ENCODE measurements around the gene SYVN1. TPM values are rescaled to one million over a fixed set of nuclear protein-coding genes. Genes with fewer than 3 reads are reported as not detected.

SYVN1 gene
- total and polyA plus RNA-seq, 2 donors (not counting 1 experiment from before 2014, with no cell fraction given), result 187 to 282 TPM

DNA sequence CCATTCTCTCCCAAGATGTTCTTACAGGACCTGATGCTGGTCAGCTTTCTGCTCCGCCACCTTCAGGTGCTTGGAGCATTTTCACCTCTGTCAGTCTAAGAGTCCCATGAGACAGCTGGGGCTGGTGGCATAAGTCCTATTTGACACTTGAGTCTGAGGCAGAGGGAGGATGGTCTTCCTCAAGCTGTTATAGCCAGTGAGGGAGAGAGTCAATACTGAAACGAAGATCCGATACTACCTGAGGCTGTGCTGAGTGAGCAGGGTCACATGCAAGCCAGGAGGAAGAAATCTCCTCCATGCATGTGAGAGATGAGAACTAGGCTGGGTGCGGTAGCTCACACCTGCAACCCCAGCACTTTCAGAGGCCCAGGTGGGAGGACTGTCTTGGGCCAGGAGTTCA, 44.7 kb downstream of the SYVN1 start:
- DNase-seq (no peak), ATAC-seq (ENCODE audit: low read depth) (no peak)
- H3K4me3 Mint-ChIP-seq, result no peak overlapping the region
- no peak overlapping the region for H2AFZ ChIP-seq (ENCODE audit: insufficient read depth, low read depth, low read length, poor library complexity, severe bottlenecking)
- H3K27ac Mint-ChIP-seq, result no peak overlapping the region
- no peak overlapping the region for H3K27ac ChIP-seq (ENCODE audit: low read length in 2 of 2)
- H3K27me3 Mint-ChIP-seq, result no peaks in the 10 kb centered on the region
- peaks cover 5% of the 10 kb centered on the region for H4K20me1 ChIP-seq (ENCODE audit: control insufficient read depth, insufficient read depth, low read length, poor library complexity, severe bottlenecking)
- H3K9me3 Mint-ChIP-seq (ENCODE audit: insufficient read depth), result no peaks in the 10 kb centered on the region
- 96% methylated on average over 2 of the region's 4 CpGs for WGBS (ENCODE audit: insufficient coverage)
- H3K4me2 ChIP-seq (replicated peaks; ENCODE audit: low read depth, low read length, poor library complexity, severe bottlenecking), result no peak overlapping the region
- peaks cover 17% of the 10 kb centered on the region for H3K79me2 ChIP-seq (ENCODE audit: control insufficient read depth, insufficient read depth, low read length)
- no peaks in the 10 kb centered on the region for H3K9me3 ChIP-seq (ENCODE audit: control extremely low read depth in 1 of 3, control insufficient read depth in 2 of 3, insufficient read depth in 1 of 3, low read length in 2 of 3)
- intact Hi-C loops (cut with micrococcal nuclease), result no loop called here
- peaks cover 6 to 9% of the 10 kb centered on the region in 2 donors for H3K4me1 ChIP-seq (ENCODE audit: control insufficient read depth in 2 of 2, insufficient read depth in 2 of 2, low read length in 2 of 2)
- CTCF ChIA-PET, result interaction anchor here (1.4 to 1.7 kb wide), 2 partner anchors 11 to 23 kb away, joined by 4 to 5 read pairs; partner anchors contain the start of gene TM7SF2
- H3K4me1 Mint-ChIP-seq, result peaks cover 12% of the 10 kb centered on the region
- no peak for TF ChIP-seq EZH2 (IDR thresholded peaks at IDR 0.05; ENCODE audit: borderline replicate concordance, insufficient read depth, low read depth, low read length, poor library complexity, severe bottlenecking)
- TF ChIP-seq, protein P1, sequence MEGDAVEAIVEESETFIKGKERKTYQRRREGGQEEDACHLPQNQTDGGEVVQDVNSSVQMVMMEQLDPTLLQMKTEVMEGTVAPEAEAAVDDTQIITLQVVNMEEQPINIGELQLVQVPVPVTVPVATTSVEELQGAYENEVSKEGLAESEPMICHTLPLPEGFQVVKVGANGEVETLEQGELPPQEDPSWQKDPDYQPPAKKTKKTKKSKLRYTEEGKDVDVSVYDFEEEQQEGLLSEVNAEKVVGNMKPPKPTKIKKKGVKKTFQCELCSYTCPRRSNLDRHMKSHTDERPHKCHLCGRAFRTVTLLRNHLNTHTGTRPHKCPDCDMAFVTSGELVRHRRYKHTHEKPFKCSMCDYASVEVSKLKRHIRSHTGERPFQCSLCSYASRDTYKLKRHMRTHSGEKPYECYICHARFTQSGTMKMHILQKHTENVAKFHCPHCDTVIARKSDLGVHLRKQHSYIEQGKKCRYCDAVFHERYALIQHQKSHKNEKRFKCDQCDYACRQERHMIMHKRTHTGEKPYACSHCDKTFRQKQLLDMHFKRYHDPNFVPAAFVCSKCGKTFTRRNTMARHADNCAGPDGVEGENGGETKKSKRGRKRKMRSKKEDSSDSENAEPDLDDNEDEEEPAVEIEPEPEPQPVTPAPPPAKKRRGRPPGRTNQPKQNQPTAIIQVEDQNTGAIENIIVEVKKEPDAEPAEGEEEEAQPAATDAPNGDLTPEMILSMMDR (IDR thresholded peaks at IDR 0.05), result no peak
- H3K36me3 ChIP-seq (replicated peaks in 1 of 2; ENCODE audit: control extremely low read depth in 1 of 2, control insufficient read depth in 1 of 2, extremely low read depth in 1 of 2, insufficient read depth in 2 of 2, low read length in 1 of 2), result peaks cover 0 to 47% of the 10 kb centered on the region in 2 experiments
- H3K27me3 ChIP-seq (replicated peaks in 1 of 4; ENCODE audit: control extremely low read depth in 1 of 4, control insufficient read depth in 3 of 4, insufficient read depth in 4 of 4, low read length in 3 of 4), result no peaks in the 10 kb centered on the region
- H3K4me3 ChIP-seq (ENCODE audit: control extremely low read depth in 1 of 5, extremely low read depth in 1 of 5, insufficient read depth in 1 of 5, low read depth in 2 of 5, low read length in 4 of 5), result no peak overlapping the region
- POLR2A ChIA-PET, result interaction anchor here (0.7 kb wide), 1 partner anchor 91 kb away, joined by 6 read pairs; no protein-coding TSS in a partner anchor
- no peak overlapping the region for H3K9ac ChIP-seq (ENCODE audit: low read length)

DNA sequence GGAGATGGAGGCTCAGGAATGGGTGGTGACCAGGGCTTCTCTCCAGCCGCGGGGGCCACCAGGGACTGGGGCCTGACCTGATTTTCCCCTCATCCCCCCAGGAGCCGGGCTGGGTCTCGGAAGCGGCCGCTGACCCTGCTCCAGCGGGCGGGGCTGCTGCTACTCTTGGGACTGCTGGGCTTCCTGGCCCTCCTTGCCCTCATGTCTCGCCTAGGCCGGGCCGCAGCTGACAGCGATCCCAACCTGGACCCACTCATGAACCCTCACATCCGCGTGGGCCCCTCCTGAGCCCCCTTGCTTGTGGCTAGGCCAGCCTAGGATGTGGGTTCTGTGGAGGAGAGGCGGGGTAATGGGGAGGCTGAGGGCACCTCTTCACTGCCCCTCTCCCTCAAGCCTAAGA, 46.5 kb downstream of the SYVN1 start:
- no peak for DNase-seq
- Histone ChIP-seq H3K4me2 (replicated peaks; ENCODE audit: low read depth, low read length, poor library complexity, severe bottlenecking) (no peak overlapping the region), H4K20me1 (ENCODE audit: control insufficient read depth, insufficient read depth, low read length, poor library complexity, severe bottlenecking) (peaks cover 8% of the 10 kb centered on the region), H2AFZ (ENCODE audit: insufficient read depth, low read depth, low read length, poor library complexity, severe bottlenecking) (no peak overlapping the region), H3K9ac (ENCODE audit: low read length) (no peak overlapping the region), H3K79me2 (ENCODE audit: control insufficient read depth, insufficient read depth, low read length) (peaks cover 21% of the 10 kb centered on the region), H3K9me3 (ENCODE audit: control extremely low read depth in 1 of 3, control insufficient read depth in 2 of 3, insufficient read depth in 1 of 3, low read length in 2 of 3) (no peaks in the 10 kb centered on the region), H3K27ac (ENCODE audit: low read length in 2 of 2) (no peak overlapping the region), H3K4me3 (ENCODE audit: control extremely low read depth in 1 of 5, extremely low read depth in 1 of 5, insufficient read depth in 1 of 5, low read depth in 2 of 5, low read length in 4 of 5) (no peak overlapping the region), H3K27me3 (replicated peaks in 1 of 4; ENCODE audit: control extremely low read depth in 1 of 4, control insufficient read depth in 3 of 4, insufficient read depth in 4 of 4, low read length in 3 of 4) (no peaks in the 10 kb centered on the region), H3K36me3 (replicated peaks in 1 of 2; ENCODE audit: control extremely low read depth in 1 of 2, control insufficient read depth in 1 of 2, extremely low read depth in 1 of 2, insufficient read depth in 2 of 2, low read length in 1 of 2) (peaks cover 0 to 47% of the 10 kb centered on the region in 2 experiments), H3K4me1 (ENCODE audit: control insufficient read depth in 2 of 2, insufficient read depth in 2 of 2, low read length in 2 of 2) (peaks cover 12 to 19% of the 10 kb centered on the region in 2 donors)
- intact Hi-C loops (cut with micrococcal nuclease), result no loop called here
- TF ChIP-seq EZH2 (IDR thresholded peaks at IDR 0.05; ENCODE audit: borderline replicate concordance, insufficient read depth, low read depth, low read length, poor library complexity, severe bottlenecking), result no peak
- TF ChIP-seq, protein P1 (IDR thresholded peaks at IDR 0.05), result no peak
- Mint-ChIP-seq H3K27me3 (no peaks in the 10 kb centered on the region), H3K9me3 (ENCODE audit: insufficient read depth) (no peaks in the 10 kb centered on the region), H3K4me3 (no peak overlapping the region), H3K4me1 (peaks cover 27% of the 10 kb centered on the region), H3K27ac (no peak overlapping the region)
- ChIA-PET POLR2A (no interaction called here), CTCF (no interaction called here)
- WGBS (ENCODE audit: insufficient coverage), result over 99% methylated on average over 11 of the region's 15 CpGs
- no peak for ATAC-seq (ENCODE audit: low read depth)
